Ovary (tissue), 3 donors: ENCODE data around the gene TYW1.

Source experiments
- CTCF ChIP-seq, 3 donors: fragments of 450-650 bp in 2 of 3; fragments of 200-600 bp in 1 of 3; IDR thresholded peaks; one replicate each; pipeline versions ENCODE4 v1.5.1 to v1.8.0; 2016 to 2022; ENCODE audit warnings: antibody characterized with exemption in 3 of 3, mild to moderate bottlenecking in 1 of 3
- EP300 ChIP-seq: sonication (generic); formaldehyde crosslinking; IDR thresholded peaks from one replicate; pipeline ENCODE4 v1.6.1; 2017; ENCODE audit warnings: antibody characterized with exemption
- POLR2A ChIP-seq: fragments of 450-650 bp; IDR thresholded peaks from one replicate; pipeline ENCODE4 v1.6.1; 2017; ENCODE audit warnings: antibody characterized with exemption, mild to moderate bottlenecking, moderate library complexity
- donor health status: DM: no; HTN: no; CAD: no.

DNA sequence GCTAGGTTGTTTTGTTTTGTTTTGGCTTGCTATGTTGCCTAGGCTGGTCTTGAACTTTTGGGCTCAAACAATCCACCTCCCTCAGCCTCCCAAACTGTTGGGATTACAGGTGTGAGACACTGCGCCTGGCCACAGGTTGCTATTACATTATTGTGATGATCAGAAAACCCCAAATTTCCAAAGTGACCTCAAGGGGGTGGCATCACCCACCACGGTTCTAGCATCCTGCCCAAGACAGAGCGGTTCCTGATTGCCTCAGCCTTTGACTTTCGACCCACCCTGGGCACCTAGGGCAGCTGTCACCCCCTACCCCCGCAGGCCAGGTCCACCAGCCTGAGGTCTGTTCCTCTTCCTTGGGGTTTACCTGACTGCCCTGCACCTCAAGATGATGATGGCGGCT lies 29.6 kb upstream of the TYW1 start:
- no peak for TF ChIP-seq CTCF (IDR thresholded peaks at IDR 0.05)
- no peak for TF ChIP-seq POLR2A
- TF ChIP-seq EP300 = no peak
